PFSK-1 (cell line): ENCODE results near the gene GRIN1.

Source experiments
- POLR2AphosphoS5 ChIP-seq: IDR thresholded peaks from 2 replicates; pipeline ENCODE4 v1.6.1; 2012; ENCODE audit warnings: low read depth, mild to moderate bottlenecking, control low read depth, low read length, moderate library complexity
- REST ChIP-seq, 2 experiments: IDR thresholded peaks; 2 replicates each; pipeline versions ENCODE4 v1.6.1 to v1.8.0; 2011 to 2012; ENCODE audit warnings: low read depth in 2 of 2, low read length in 2 of 2, control low read depth in 1 of 2, inconsistent platforms in 1 of 2, mild to moderate bottlenecking in 1 of 2, moderate library complexity in 1 of 2; ENCODE audit not compliant: insufficient read depth in 1 of 2

GRCh38 chr9:137116728-137117127 lies 22.2 kb upstream of the GRIN1 start:
- no peak for TF ChIP-seq REST (IDR thresholded peaks at IDR 0.05; ENCODE audit: insufficient read depth in 1 of 2, low read depth in 2 of 2, low read length in 2 of 2)
- no peak for TF ChIP-seq POLR2AphosphoS5
